ENCODE data around the gene GALNT9.
"Not testable (repeated sequence)": the region's sequence is repeated elsewhere in the genome, so short reads cannot be mapped to it uniquely, and the experiment has no call there.

DNA sequence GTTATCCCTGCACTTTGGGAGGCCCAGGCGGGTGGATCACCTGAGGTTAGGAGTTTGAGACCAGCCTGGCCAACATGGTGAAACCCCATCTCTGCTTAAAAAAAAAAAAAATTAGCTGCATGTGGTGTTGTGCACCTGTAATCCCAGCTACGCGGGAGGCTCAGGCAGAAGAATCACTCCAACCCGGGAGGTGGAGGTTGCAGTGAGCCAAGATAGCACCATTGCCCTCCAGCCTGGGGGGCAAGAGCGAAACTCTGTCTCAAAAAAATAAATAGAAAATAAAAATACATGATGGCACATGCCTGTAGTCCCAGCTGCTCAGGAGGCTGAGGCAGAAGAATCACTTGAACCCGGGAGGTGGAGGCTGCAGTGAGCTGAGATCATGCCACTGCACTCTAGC, 49.7 kb upstream of the GALNT9 start:
- TF ChIP-seq, protein P1, sequence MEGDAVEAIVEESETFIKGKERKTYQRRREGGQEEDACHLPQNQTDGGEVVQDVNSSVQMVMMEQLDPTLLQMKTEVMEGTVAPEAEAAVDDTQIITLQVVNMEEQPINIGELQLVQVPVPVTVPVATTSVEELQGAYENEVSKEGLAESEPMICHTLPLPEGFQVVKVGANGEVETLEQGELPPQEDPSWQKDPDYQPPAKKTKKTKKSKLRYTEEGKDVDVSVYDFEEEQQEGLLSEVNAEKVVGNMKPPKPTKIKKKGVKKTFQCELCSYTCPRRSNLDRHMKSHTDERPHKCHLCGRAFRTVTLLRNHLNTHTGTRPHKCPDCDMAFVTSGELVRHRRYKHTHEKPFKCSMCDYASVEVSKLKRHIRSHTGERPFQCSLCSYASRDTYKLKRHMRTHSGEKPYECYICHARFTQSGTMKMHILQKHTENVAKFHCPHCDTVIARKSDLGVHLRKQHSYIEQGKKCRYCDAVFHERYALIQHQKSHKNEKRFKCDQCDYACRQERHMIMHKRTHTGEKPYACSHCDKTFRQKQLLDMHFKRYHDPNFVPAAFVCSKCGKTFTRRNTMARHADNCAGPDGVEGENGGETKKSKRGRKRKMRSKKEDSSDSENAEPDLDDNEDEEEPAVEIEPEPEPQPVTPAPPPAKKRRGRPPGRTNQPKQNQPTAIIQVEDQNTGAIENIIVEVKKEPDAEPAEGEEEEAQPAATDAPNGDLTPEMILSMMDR (IDR thresholded peaks at IDR 0.05; ENCODE audit: borderline replicate concordance, extremely low read depth, low read length, poor library complexity, severe bottlenecking): not testable (repeated sequence)
- not testable (repeated sequence) for TF ChIP-seq EZH2 (IDR thresholded peaks at IDR 0.05; ENCODE audit: borderline replicate concordance, low read depth, low read length, severe bottlenecking)

All from DND-41 (cell line).